SK-N-SH (cell line): ENCODE results near the gene WNT6.

Experiments used
- FOSL2 ChIP-seq: IDR thresholded peaks from 2 replicates; pipeline ENCODE4 v1.4.0; 2012; ENCODE audit warnings: low read depth, mild to moderate bottlenecking, moderate library complexity, borderline replicate concordance
- POLR2AphosphoS5 ChIP-seq: IDR thresholded peaks from 2 replicates; pipeline ENCODE4 v1.6.1; 2012; ENCODE audit warnings: low read depth, low read length
- TAF1 ChIP-seq: IDR thresholded peaks from 2 replicates; pipeline ENCODE4 v1.6.1; 2012; ENCODE audit warnings: low read depth, mild to moderate bottlenecking, low read length, moderate library complexity, borderline replicate concordance
- TEAD4 ChIP-seq: IDR thresholded peaks from 2 replicates; pipeline ENCODE4 v1.4.0; 2012; ENCODE audit warnings: mild to moderate bottlenecking, borderline replicate concordance; ENCODE audit not compliant: insufficient read depth
- YY1 ChIP-seq: IDR thresholded peaks from 2 replicates; pipeline ENCODE4 v1.4.0; 2012; ENCODE audit warnings: low read depth, mild to moderate bottlenecking
- TF ChIP-seq, protein P1 (sequence below): fragments of 200-600 bp; sonication (generic); IDR thresholded peaks from 2 replicates; pipeline ENCODE4 v1.6.1; 2017; ENCODE audit warnings: antibody characterized with exemption, mild to moderate bottlenecking, moderate library complexity
- TF ChIP-seq, protein P2 (sequence below): IDR thresholded peaks from 2 replicates; pipeline ENCODE4 v1.4.0; 2012; ENCODE audit warnings: low read depth
- TF ChIP-seq, protein P3 (sequence below): IDR thresholded peaks from 2 replicates; pipeline ENCODE4 v1.4.0; 2012; ENCODE audit warnings: low read depth, borderline replicate concordance

DNA sequence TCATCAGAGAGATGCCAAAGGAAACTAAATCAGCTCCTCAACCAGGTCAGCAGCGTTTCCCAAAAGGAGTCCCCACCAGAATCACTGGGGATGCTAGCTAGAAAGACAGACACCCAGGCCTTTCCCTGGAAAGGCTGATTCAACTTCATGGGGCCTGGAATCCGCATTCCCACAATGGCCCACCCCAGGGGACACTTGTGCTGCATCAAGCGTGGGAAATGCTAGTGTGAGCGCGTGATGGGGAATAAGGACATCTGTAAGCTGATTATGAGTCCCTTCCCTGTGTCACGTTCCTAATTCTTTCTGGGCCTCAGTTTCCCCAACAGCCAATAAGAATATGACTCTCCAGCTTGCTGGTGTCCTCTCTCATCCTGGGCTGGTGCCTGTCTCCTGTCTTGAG lies 18.9 kb downstream of the WNT6 start:
- TF ChIP-seq, protein P1, sequence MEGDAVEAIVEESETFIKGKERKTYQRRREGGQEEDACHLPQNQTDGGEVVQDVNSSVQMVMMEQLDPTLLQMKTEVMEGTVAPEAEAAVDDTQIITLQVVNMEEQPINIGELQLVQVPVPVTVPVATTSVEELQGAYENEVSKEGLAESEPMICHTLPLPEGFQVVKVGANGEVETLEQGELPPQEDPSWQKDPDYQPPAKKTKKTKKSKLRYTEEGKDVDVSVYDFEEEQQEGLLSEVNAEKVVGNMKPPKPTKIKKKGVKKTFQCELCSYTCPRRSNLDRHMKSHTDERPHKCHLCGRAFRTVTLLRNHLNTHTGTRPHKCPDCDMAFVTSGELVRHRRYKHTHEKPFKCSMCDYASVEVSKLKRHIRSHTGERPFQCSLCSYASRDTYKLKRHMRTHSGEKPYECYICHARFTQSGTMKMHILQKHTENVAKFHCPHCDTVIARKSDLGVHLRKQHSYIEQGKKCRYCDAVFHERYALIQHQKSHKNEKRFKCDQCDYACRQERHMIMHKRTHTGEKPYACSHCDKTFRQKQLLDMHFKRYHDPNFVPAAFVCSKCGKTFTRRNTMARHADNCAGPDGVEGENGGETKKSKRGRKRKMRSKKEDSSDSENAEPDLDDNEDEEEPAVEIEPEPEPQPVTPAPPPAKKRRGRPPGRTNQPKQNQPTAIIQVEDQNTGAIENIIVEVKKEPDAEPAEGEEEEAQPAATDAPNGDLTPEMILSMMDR = no peak
- TF ChIP-seq POLR2AphosphoS5 = no peak
- no peak for TF ChIP-seq YY1
- TF ChIP-seq, protein P2, sequence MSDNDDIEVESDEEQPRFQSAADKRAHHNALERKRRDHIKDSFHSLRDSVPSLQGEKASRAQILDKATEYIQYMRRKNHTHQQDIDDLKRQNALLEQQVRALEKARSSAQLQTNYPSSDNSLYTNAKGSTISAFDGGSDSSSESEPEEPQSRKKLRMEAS = no peak
- TF ChIP-seq TAF1 = no peak
- no peak for TF ChIP-seq TEAD4
- no peak for TF ChIP-seq FOSL2
- TF ChIP-seq, protein P3, sequence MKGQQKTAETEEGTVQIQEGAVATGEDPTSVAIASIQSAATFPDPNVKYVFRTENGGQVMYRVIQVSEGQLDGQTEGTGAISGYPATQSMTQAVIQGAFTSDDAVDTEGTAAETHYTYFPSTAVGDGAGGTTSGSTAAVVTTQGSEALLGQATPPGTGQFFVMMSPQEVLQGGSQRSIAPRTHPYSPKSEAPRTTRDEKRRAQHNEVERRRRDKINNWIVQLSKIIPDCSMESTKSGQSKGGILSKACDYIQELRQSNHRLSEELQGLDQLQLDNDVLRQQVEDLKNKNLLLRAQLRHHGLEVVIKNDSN = no peak
